Esophagus muscularis mucosa (tissue), 4 donors: ENCODE results near the gene NOP10.

Experiments used
- EP300 ChIP-seq: sonication (generic); formaldehyde crosslinking; IDR thresholded peaks from one replicate; pipeline ENCODE4 v1.6.1; 2017; ENCODE audit warnings: antibody characterized with exemption
- POLR2A ChIP-seq: fragments of 450-650 bp; IDR thresholded peaks from one replicate; pipeline ENCODE4 v1.6.1; 2017; ENCODE audit warnings: antibody characterized with exemption, moderate library complexity, mild to moderate bottlenecking, low read depth
- TF ChIP-seq, protein P1 (sequence below), 3 experiments: fragments of 200-600 bp in 2 of 3; fragments of 450-650 bp in 1 of 3; sonication (generic) in 2 of 3; IDR thresholded peaks; one replicate each; pipeline ENCODE4 v1.5.1; 2017 to 2019; ENCODE audit warnings: antibody characterized with exemption in 3 of 3, mild to moderate bottlenecking in 2 of 3, moderate library complexity in 1 of 3

GRCh38 chr15:34331809-34332208, 11.1 kb downstream of the NOP10 start:
- TF ChIP-seq POLR2A = no peak
- TF ChIP-seq, protein P1, sequence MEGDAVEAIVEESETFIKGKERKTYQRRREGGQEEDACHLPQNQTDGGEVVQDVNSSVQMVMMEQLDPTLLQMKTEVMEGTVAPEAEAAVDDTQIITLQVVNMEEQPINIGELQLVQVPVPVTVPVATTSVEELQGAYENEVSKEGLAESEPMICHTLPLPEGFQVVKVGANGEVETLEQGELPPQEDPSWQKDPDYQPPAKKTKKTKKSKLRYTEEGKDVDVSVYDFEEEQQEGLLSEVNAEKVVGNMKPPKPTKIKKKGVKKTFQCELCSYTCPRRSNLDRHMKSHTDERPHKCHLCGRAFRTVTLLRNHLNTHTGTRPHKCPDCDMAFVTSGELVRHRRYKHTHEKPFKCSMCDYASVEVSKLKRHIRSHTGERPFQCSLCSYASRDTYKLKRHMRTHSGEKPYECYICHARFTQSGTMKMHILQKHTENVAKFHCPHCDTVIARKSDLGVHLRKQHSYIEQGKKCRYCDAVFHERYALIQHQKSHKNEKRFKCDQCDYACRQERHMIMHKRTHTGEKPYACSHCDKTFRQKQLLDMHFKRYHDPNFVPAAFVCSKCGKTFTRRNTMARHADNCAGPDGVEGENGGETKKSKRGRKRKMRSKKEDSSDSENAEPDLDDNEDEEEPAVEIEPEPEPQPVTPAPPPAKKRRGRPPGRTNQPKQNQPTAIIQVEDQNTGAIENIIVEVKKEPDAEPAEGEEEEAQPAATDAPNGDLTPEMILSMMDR (IDR thresholded peaks at IDR 0.05) = no peak
- no peak for TF ChIP-seq EP300
